HG03066 (cell line): ENCODE data around the gene KAZALD1.

Experiments
- ATAC-seq: cut with Tn5 transposase; IDR thresholded peaks from one replicate; pipeline ENCODE4 v1.9.1; 2021; ENCODE audit warnings: low read depth; ENCODE audit not compliant: unreplicated experiment

KAZALD1 gene

DNA sequence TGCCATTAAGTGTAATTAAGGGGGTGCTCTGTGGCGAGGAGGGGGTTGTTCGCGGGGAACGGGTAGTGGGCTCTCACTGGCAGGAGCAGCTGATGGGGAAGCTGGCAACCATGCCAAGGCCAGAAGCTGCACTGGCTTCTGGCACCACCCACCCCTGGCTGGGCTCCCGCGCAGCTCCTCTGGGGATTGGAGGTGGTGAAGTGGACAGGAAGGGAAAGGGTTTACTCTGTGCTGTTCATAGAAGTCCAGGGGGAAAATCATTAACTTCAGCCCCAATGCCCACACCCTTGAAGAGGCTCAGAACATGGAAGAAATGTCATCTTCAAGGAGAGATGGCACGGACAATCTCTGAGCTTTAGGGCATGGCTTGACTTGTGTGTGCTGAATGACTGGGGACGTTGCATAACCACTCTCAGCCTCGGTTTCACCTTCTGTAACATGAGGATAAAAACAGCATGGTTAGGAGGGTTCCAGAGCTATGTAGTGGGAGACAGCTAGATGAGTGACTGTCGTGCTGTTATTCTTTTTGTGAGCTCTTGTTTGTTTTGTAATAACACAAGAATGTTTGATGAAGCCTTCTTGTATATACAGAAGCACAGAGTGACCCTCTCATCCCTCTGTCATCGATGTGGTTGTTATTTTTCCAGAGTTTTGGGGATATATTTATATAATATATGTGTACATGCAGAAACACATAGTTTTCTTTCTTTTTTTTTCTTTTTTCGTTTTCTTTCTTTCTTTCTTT lies 29.9 kb downstream of the KAZALD1 start:
- ATAC-seq, result no peak

DNA sequence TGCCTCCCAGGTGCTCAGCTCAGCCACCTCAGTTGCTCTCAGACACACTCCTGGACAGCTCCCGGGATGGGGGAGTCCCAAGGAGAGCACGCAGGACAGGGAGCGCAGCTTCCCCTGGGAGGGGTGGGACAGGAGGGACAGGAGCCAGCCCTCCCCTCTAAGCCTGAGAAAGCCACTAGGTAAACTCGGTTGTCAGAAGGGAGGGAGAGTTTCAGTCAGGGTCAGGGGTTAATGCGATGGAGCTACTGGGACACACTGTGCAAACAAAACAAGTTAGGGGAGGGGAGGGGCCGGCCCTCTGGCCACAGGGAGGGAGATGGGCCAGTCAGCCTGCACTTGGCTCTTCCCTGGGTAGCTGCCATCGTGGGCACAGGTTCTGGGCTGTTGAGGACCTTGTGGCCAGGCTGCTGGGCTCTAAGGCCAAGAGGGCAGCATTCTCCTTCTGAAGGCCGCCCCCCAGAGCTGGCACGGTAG lies 31.1 kb downstream of the KAZALD1 start:
- no peak for ATAC-seq

DNA sequence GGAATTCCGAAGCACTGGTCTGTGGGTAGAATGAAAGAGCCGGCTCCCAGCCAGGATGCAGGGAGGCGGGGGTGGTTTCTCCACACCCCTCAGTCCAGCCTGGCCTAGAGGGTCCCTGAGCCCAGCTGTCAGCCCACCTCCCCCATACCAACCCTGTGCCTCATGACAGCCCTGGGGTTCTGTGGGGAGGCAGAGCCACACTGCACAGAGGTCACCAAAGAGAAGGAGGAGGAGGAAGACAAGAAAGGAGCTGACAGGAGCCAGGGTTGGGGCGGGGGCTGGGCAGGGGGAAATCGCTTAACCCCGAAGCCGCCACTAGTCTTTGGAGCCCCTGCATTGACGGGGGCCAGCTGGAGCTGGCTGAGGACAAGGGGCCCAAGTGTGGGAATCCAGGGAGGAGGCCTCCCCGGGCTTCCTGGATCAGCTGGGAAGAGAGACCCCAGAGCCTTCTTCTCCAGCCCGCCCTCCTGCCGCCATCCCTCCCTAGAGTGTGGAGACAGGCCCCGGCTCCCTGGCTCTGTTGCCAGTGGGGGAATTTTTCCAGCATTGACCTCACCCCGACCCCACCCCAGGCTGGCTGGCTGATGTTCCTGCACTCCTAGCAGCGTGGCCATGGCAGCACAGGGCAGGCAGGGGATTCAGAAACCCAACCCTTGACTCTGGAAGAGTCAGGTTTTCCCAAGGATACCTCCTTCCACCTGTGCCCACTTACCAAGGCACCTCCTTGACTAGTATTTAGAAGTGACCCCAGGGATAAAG lies 32.5 kb downstream of the KAZALD1 start:
- no peak for ATAC-seq

DNA sequence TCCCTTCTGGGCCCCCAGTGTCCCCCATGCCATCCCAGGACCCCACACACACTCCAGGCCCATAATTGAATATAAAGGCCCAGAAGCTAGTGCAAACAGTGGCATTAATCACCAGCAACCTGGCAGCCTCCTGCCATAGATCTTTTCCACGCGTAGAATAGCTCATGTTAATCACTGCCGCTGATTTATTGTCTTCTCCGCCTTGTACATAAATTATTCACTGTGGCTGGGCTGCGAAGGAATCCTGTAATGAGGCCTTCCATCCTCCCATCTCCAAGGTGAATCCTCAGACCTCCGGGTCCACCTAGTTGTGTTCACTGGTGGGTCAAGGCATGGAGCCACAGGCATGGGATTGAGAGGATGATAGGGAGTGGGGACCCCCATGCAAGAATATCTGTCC lies 33.2 kb downstream of the KAZALD1 start:
- no peak for ATAC-seq

DNA sequence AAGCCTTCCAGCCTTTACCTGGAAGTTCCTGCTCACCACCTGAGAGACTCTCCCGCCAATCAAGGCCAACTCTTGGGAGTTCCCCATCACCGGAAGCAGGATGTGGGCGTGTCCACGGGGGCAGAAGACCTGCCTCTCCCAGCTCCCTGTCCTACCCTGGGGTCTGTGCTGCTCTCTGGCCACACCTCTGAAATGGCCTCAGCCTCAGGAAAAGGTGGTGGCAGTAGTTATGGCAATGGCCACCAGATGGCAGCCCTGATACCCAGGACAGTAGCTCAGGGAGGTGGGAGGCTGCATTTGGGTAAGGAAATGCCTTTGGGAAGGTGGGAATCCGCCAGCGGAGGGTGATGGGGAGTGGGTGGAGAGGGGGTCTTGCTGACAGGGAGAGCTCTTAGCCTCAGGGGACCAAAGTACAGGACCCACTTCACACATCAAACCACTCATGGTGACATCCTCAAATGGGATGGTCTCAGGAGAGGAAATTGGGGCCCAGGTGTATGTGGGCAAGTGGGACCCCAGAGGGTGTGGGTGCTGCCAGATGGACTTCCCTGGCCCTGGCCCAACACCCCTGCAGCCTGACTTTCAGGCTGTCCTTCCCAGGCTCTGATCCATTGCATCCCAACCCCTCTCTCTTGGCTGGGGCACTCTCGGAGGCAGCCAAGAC lies 33.9 kb downstream of the KAZALD1 start:
- ATAC-seq, result peak; percentile 63

DNA sequence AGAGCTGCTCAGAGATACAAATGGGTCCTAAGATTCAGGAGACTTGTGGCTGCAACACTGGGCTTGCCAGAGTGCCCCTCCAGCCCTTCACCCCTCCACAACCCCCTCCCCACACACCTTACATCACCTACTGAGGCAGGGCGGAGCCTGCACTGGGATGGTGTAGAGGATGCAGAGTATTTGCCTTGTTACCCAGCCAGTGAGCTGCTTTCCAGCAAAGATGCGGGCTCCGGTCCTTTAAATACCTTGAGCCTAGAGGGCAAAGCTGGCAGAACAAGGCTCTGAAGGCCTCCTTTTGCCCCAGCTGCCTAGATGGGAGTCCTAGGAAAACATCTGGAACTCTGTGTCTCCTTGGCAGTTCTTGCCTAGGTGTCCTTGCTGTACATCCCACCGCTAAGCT lies 34.6 kb downstream of the KAZALD1 start:
- ATAC-seq, result no peak

GRCh38 chr10:101097881-101098280 lies 36.1 kb downstream of the KAZALD1 start:
- ATAC-seq, result no peak

DNA sequence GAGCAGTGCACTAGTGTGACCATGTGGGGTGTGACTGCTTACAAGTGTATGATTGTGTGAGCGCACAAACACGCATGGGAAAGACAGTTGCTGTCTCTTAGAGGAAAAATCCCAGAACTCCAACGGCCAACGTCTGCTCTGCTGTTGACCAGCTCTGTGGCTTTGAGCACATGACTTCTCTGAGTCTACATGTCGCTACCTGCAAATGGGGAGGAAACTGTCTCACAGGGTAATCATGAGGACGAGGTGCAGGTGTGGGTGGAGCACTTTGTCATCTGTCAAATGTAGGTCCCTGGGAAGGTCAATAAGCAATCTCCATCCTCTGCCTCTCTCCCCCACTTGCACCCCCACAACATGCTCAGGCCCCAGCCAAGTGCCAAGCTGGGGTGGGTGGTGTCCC lies 38.1 kb downstream of the KAZALD1 start:
- ATAC-seq, result no peak

DNA sequence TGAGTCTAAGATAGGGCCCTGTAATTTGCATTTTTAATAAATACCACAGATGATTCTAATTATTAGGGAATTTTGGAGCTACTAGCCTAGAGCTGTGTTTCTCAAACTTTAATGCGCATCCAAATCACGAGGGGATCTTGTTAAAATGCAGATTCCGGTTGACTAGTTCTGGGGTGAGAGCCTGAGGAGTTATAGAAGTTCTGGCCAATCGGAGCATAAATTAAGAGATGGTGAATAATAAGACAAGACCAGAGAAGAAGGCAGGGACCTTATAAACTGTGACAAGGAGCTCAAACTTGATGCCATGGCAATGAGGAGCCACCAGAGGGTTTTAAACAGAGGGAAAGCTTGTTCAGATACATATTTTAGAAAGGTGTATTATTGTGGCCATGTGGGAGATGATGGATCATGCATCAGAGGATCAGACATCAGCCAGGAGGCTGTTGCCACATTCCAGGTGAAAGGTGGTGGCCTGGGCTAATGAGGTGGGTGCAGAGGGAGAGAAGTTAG lies 39.6 kb downstream of the KAZALD1 start:
- no peak for ATAC-seq

GRCh38 chr10:101103430-101103829 lies 41.6 kb downstream of the KAZALD1 start:
- ATAC-seq, result no peak

DNA sequence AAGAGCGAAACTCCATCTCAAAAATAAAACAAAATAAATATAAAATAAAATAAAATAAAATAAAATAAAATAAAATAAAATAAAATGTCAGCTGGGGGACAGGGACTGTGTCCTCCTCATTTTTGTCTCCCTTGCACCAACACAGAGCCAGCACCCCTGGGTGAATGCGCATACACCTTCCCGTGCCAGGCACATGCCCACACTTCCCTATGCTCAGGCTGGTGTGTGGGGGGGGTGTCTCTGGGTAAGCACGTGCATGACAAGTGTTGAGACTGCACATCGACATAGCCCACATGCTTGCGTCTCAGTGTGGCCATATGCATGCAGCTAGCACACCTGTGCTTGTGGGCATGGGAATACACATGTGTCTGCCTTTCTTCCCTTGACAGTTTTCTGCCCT lies 44.6 kb downstream of the KAZALD1 start:
- no peak for ATAC-seq

- no peak for ATAC-seq
Observed at GRCh38 chr10:101107771-101108170, 46.0 kb downstream of the KAZALD1 start.

DNA sequence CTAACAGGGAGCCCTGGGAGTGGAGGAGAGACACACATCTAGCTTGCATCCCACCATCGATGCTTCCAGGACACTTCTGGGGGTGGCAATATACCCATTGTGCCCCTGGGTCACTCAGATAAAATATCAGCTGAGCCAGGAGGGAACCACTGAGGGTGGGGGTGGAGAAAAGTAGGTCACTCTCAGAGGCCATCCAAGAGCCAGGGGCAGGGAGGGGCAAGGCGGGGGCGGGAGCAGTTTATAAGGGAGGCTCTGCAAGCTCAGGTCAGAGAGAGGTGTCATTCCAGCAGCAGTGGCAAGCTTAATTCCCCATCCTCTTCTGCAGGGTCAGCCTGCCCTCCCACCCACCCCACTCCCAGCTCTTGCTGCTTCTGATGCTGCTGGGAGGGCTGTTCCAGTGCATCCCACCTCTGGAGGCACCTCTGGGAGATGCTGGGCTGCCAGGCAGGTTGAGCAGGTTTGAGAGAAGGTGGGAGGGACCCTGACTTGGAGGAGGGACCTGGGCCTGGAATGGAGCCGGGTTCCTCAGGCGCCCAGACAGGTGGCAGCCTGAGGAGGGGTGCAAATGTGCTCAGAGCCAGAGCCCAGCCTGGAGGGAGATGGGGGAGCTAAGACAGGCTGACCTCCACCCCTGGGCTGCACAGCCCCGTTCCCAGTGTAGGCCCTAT lies 49.2 kb downstream of the KAZALD1 start:
- ATAC-seq, result no peak

DNA sequence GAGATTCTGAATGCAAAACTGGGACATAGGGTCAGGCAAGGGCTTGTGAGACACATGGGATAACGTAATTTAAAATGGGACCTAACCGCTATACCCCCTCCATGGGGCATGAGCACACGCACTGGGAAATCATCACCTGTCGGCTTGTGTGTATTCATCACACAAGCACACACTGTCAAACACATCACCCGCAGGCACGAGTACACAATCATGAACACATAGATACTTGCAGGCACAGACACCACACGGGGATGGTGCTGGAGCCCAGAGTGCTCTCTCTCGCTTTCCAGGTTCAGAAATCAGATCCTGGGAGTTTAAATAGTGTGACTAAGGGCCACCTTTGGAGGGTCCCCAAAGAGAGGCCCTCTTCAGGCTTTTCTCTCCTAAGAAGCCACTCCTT lies 49.8 kb downstream of the KAZALD1 start:
- ATAC-seq, result no peak

DNA sequence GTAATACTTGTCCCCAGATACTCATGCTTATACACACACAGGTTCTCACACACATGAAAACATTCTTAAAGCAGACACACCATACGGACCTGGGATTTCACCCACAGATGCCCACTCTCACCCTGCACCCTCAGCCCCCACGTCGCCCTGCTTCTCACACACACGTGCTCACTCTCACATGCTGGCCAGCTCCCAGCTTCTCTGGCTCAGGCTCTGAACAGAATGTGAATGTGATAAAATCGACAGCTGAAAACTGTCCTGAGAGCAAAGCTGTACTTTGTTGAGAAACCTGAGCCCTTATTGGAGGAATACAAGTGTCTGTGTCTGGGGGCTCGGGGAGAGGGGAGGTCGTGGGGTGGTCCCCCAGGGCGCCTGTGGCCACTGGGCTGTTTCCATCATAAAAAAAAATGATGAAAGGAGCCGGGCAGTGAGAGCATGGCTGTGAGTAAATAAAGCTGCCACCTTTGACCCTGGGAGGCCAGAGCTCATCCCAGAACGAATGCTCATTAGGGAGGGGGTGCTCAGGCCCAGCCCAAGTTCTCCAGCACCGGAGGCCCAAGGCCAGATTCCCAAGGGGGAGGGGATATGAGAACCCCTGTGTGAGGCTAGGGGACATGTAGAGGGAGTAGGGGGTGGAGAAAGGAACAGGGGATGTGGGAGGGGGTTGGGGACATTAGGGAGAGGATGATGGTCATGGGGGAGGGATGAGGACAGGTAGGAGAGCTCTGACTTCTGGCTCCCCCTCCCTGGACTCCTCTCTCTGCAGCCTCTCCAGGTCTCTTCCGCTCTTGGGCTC lies 51.2 kb downstream of the KAZALD1 start:
- no peak for ATAC-seq

- no peak for ATAC-seq
Observed at GRCh38 chr10:101113890-101114403, 52.2 kb downstream of the KAZALD1 start.

GRCh38 chr10:101114646-101115045 lies 52.9 kb downstream of the KAZALD1 start:
- no peak for ATAC-seq
